ENCODE measurements around the gene CBLB. TPM values are rescaled to one million over a fixed set of nuclear protein-coding genes. Genes with fewer than 3 reads are reported as not detected.

CBLB gene
- total RNA-seq, 2 experiments from 2014 or later: 142 to 144 TPM

- POLR2A ChIA-PET: no interaction called here
- CTCF ChIA-PET: no interaction called here
These were observed 8.6 kb upstream of the CBLB start for GRCh38 chr3:105877336-105877910.

GRCh38 chr3:105876780-105877327, 8.0 kb upstream of the CBLB start:
- ChIA-PET POLR2A (no interaction called here), CTCF (no interaction called here)

- ChIA-PET POLR2A (interaction anchor here (0.8 kb wide), 1 partner anchor 198 kb away, joined by 3 read pairs; no protein-coding TSS in a partner anchor), CTCF (interaction anchor here (1.0 kb wide), 1 partner anchor 16 kb away, joined by 3 read pairs; no protein-coding TSS in a partner anchor)
These were observed 1.3 kb upstream of the CBLB start for GRCh38 chr3:105869861-105870755.

GRCh38 chr3:105869531-105869833, 670 bp upstream of the CBLB start:
- ChIA-PET CTCF (interaction anchor here (1.0 kb wide), 1 partner anchor 16 kb away, joined by 3 read pairs; no protein-coding TSS in a partner anchor), POLR2A (interaction anchor here (0.6 to 1.5 kb wide), 4 partner anchors 9 to 558 kb away, joined by 3 to 5 read pairs (median 4); no protein-coding TSS in a partner anchor)

- ChIA-PET CTCF (interaction anchor here (1.0 kb wide), 1 partner anchor 346 kb away, joined by 3 read pairs; no protein-coding TSS in a partner anchor), POLR2A (interaction anchor here (0.6 to 1.6 kb wide), 7 partner anchors 36 to 559 kb away, joined by 3 to 8 read pairs (median 3); no protein-coding TSS in a partner anchor)
These were observed 426 bp downstream of the CBLB start for GRCh38 chr3:105868431-105868741.

- POLR2A ChIA-PET: interaction anchor here (0.6 to 1.6 kb wide), 10 partner anchors 35 to 560 kb away, joined by 3 to 8 read pairs (median 3); no protein-coding TSS in a partner anchor
- CTCF ChIA-PET: interaction anchor here (0.8 to 1.0 kb wide), 2 partner anchors 39 to 347 kb away, joined by 3 read pairs; no protein-coding TSS in a partner anchor
These were observed 941 bp downstream of the CBLB start for GRCh38 chr3:105867712-105868430.

- ChIA-PET POLR2A (interaction anchor here (0.6 to 1.6 kb wide), 6 partner anchors 40 to 557 kb away, joined by 3 to 8 read pairs (median 3); no protein-coding TSS in a partner anchor), CTCF (interaction anchor here (0.8 kb wide), 1 partner anchor 38 kb away, joined by 3 read pairs; no protein-coding TSS in a partner anchor)
These were observed 1.9 kb downstream of the CBLB start for GRCh38 chr3:105866656-105867653.

- ChIA-PET CTCF (no interaction called here), POLR2A (no interaction called here)
These were observed 2.9 kb downstream of the CBLB start for GRCh38 chr3:105865867-105866350.

- POLR2A ChIA-PET: no interaction called here
These were observed 3.7 kb downstream of the CBLB start for GRCh38 chr3:105865016-105865623.

GRCh38 chr3:105864212-105864611, 4.6 kb downstream of the CBLB start:
- CTCF ChIA-PET: interaction anchor here (0.5 kb wide), 1 partner anchor 27 kb away, joined by 4 read pairs; no protein-coding TSS in a partner anchor
- POLR2A ChIA-PET: no interaction called here

More at GRCh38 chr3:105865016-105865623, 3.7 kb downstream of the CBLB start:
- CTCF ChIA-PET: no interaction called here

GRCh38 chr3:105863608-105864007, 5.2 kb downstream of the CBLB start:
- POLR2A ChIA-PET: interaction anchor here (0.9 kb wide), 1 partner anchor 9 kb away, joined by 3 read pairs; no protein-coding TSS in a partner anchor
- CTCF ChIA-PET: interaction anchor here (0.5 kb wide), 1 partner anchor 27 kb away, joined by 4 read pairs; no protein-coding TSS in a partner anchor

- ChIA-PET POLR2A (no interaction called here), CTCF (no interaction called here)
These were observed 6.6 kb downstream of the CBLB start for GRCh38 chr3:105862217-105862616.

- CTCF ChIA-PET: no interaction called here
- POLR2A ChIA-PET: interaction anchor here (0.5 to 1.2 kb wide), 2 partner anchors 9 to 54 kb away, joined by 4 read pairs; no protein-coding TSS in a partner anchor
These were observed 8.2 kb downstream of the CBLB start for GRCh38 chr3:105860641-105861040.

- ChIA-PET CTCF (no interaction called here), POLR2A (no interaction called here)
These were observed 10.8 kb downstream of the CBLB start for GRCh38 chr3:105858017-105858416.

- ChIA-PET CTCF (no interaction called here), POLR2A (no interaction called here)
These were observed 11.2 kb downstream of the CBLB start for GRCh38 chr3:105857601-105858000.

GRCh38 chr3:105856605-105857004, 12.2 kb downstream of the CBLB start:
- ChIA-PET POLR2A (no interaction called here), CTCF (no interaction called here)

- ChIA-PET POLR2A (interaction anchor here (1.1 kb wide), 1 partner anchor 9 kb away, joined by 3 read pairs; no protein-coding TSS in a partner anchor), CTCF (interaction anchor here (0.6 kb wide), 1 partner anchor 16 kb away, joined by 3 read pairs; no protein-coding TSS in a partner anchor)
These were observed 14.9 kb downstream of the CBLB start for GRCh38 chr3:105853801-105854432.
